IPS DF 6.9 (cell line): ENCODE data around the gene SLC39A1.

Experiments
- DNase-seq: peaks from one replicate; pipeline ENCODE4 v3.0.0-alpha.2; 2013; ENCODE audit warnings: low read depth, low spot score
- H3K27ac ChIP-seq: one replicate; pipeline ENCODE4 v1.5.1; 2013; ENCODE audit warnings: low read length, control low read depth
- H3K27me3 ChIP-seq: 2 replicates; pipeline ENCODE4 v1.6.1; 2013; ENCODE audit warnings: mild to moderate bottlenecking, low read length; ENCODE audit not compliant: control insufficient read depth, insufficient read depth
- H3K36me3 ChIP-seq: 2 replicates; pipeline ENCODE4 v1.6.1; 2013; ENCODE audit warnings: low read length; ENCODE audit not compliant: control insufficient read depth, insufficient read depth
- H3K4me1 ChIP-seq: 2 replicates; pipeline ENCODE4 v1.6.1; 2013; ENCODE audit warnings: low read length; ENCODE audit not compliant: control insufficient read depth, insufficient read depth
- H3K4me3 ChIP-seq: 2 replicates; pipeline ENCODE4 v1.5.1; 2013; ENCODE audit warnings: mild to moderate bottlenecking, low read length
- H3K9me3 ChIP-seq: 2 replicates; pipeline ENCODE4 v1.6.1; 2013; ENCODE audit warnings: low read length, inconsistent platforms; ENCODE audit not compliant: control insufficient read depth, insufficient read depth
- WGBS: extraction: QIAGEN DNeasy Blood & Tissue Kit; methylation state at CpG from one replicate; pipeline ENCODE4 v1.1.7; 2013; ENCODE audit warnings: mixed read lengths, missing lambda C conversion rate; ENCODE audit not compliant: insufficient read length, insufficient coverage; 5-methylcytosine and 5-hydroxymethylcytosine counted together

SLC39A1 gene

DNA sequence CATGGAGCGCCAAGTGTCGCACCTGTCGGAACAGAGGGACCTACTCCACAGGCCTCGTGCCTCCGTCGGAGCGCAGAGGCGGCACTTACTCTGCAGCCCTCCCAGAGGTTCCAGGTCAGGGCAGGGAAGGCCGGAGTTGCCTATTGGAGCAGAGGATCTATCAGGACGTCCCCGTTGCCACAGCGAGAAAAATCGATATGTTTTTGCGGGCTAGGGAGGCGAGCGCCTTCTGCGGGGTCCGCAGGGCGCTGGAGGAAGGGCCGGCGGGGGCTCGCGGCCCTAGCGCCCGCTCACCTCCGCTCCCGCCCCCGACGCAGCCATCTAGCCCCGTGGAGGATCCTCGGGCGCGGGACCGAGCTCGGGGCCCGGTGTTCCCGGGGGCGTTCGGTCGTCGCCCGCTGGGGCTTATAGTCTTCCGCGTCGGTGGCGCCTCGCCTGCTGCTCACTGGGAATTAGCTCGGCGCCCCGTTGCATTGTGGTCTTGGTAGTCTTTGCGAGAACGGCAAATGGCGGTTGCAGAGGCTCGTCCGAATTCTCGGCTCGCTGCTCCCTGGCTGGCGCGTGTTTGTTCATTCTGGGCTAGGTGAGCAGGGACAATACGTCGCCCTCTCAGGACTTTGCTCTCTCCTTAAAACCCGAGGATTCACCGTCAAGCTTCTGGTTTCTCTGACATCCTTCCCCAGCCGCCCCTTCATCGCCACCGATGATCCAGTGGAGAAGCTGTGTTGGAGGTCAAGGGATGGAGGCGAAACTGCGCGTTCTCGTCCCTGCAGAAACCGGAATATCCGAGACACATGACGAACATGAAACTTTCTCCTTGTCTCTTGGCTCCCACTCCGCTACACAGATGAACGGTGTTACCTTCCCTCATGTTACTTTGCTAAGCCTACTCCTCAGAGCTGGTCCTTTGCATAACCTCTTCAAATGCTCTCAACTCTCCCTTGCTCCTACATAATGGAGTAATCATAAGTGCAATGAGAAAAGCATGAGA lies 14.2 kb upstream of the SLC39A1 start, which contains the start of gene JTB:
Gene JTB (minus strand): TSS at position 425 of the 991 bp plus-strand sequence. CDS start 422 bp downstream, at position 3.
- Histone ChIP-seq H3K4me1 (no peaks in the 10 kb centered on the region), H3K27ac (no peak within 1 kb of the TSS), H3K36me3 (peaks cover 17% of the 10 kb centered on the region; the same call in 1 of the 2 replicates), H3K9me3 (no peaks in the 10 kb centered on the region), H3K4me3 (peak within 1 kb of the TSS; percentile 98), H3K27me3 (no peaks in the 10 kb centered on the region)
- no CpG with 5 or more reads among the region's 75 CpGs for WGBS
- DNase-seq: no peak

- no peak for DNase-seq
- Histone ChIP-seq H3K36me3 (peaks cover 10% of the 10 kb centered on the region; the same call in 1 of the 2 replicates), H3K9me3 (no peaks in the 10 kb centered on the region), H3K27ac (no peak overlapping the region), H3K27me3 (no peaks in the 10 kb centered on the region), H3K4me1 (no peaks in the 10 kb centered on the region), H3K4me3 (peak overlapping the region; percentile 98)
- no CpG with 5 or more reads among the region's 16 CpGs for WGBS
These were observed 13.5 kb upstream of the SLC39A1 start for GRCh38 chr1:153976819-153977249.

- peaks cover 10% of the 10 kb centered on the region; the same call in 1 of the 2 replicates for H3K36me3 ChIP-seq
- H3K4me3 ChIP-seq: no peak overlapping the region
- no peak for DNase-seq
- no peaks in the 10 kb centered on the region for H3K27me3 ChIP-seq
- 100% methylated on average over 2 of the region's 7 CpGs for WGBS
- H3K9me3 ChIP-seq: no peaks in the 10 kb centered on the region
- no peak overlapping the region for H3K27ac ChIP-seq
- no peaks in the 10 kb centered on the region for H3K4me1 ChIP-seq
These were observed 10.2 kb upstream of the SLC39A1 start for GRCh38 chr1:153973525-153973924.

- H3K27me3 ChIP-seq: no peaks in the 10 kb centered on the region
- H3K27ac ChIP-seq: no peak overlapping the region
- no peak overlapping the region for H3K4me3 ChIP-seq
- peaks cover 10% of the 10 kb centered on the region; the same call in 1 of the 2 replicates for H3K36me3 ChIP-seq
- no peaks in the 10 kb centered on the region for H3K9me3 ChIP-seq
- no peaks in the 10 kb centered on the region for H3K4me1 ChIP-seq
- WGBS: no CpG with 5 or more reads among the region's 3 CpGs
- DNase-seq: no peak
These were observed 9.7 kb upstream of the SLC39A1 start for GRCh38 chr1:153973071-153973470.

GRCh38 chr1:153970346-153970745 lies 7.0 kb upstream of the SLC39A1 start:
- no CpG with 5 or more reads among the region's 2 CpGs for WGBS
- Histone ChIP-seq H3K4me1 (no peaks in the 10 kb centered on the region), H3K4me3 (no peak overlapping the region), H3K36me3 (peaks cover 7% of the 10 kb centered on the region; the same call in 1 of the 2 replicates), H3K27me3 (no peaks in the 10 kb centered on the region), H3K9me3 (no peaks in the 10 kb centered on the region), H3K27ac (no peak overlapping the region)
- no peak for DNase-seq

DNA sequence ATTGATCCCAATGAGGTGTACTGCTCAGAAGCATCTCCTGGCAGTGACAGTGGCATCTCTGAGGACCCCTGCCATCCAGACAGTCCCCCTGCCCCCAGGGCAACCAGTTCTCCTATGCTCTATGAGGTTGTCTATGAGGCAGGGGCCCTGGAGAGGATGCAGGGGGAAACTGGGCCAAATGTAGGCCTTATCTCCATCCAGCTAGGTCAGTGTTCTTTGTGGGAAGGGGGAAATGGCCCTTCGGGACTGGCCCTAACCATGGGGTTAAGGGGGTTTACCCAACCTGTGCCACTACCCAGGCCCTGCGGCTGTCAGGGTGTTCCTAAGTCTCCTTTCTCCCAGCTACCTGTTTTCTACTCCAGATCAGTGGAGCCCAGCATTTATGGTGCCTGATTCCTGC lies 5.6 kb upstream of the SLC39A1 start:
- H3K27me3 ChIP-seq: no peaks in the 10 kb centered on the region
- H3K4me3 ChIP-seq: no peak overlapping the region
- DNase-seq: no peak
- WGBS: no CpG with 5 or more reads among the region's 2 CpGs
- no peak overlapping the region for H3K27ac ChIP-seq
- peaks cover 3% of the 10 kb centered on the region; the same call in 1 of the 2 replicates for H3K36me3 ChIP-seq
- no peaks in the 10 kb centered on the region for H3K4me1 ChIP-seq
- no peaks in the 10 kb centered on the region for H3K9me3 ChIP-seq

DNA sequence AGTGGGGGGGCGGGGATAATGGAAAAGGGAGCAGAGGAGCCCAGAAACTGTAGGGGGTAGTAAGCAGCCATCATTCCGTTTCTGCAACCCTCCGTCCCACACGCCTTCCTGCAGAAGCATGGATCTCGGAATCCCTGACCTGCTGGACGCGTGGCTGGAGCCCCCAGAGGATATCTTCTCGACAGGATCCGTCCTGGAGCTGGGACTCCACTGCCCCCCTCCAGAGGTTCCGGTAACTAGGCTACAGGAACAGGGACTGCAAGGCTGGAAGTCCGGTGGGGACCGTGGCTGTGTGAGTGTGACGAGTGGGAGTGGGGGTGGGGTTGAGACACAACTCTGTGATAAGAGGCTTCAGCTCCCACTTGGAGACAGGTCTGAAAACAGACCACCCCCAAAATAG lies 5.1 kb upstream of the SLC39A1 start:
- Histone ChIP-seq H3K36me3 (no peaks in the 10 kb centered on the region; the same call in 1 of the 2 replicates), H3K9me3 (no peaks in the 10 kb centered on the region), H3K27ac (no peak overlapping the region), H3K4me3 (peak overlapping the region; percentile 5; the same call in 1 of the 2 replicates), H3K27me3 (no peaks in the 10 kb centered on the region), H3K4me1 (no peaks in the 10 kb centered on the region)
- WGBS: no CpG with 5 or more reads among the region's 13 CpGs
- DNase-seq: no peak

DNA sequence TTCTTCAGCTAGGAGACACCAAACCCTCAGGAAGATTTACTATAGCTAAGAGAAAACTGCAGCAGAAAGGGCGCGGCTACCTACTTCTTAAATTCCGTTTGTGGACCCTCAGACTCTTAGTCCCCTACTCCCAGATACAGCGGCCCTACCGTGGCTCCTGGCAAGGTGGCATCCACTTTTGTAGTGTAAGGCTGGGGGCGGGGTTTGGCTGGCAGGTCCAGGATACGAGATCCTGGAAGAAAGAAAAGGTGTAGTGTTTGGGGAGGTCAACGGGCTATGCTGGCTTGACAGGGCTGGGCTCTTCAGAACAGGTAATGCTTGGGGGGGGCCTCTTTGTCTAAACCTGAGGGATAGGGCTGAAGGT lies 4.6 kb upstream of the SLC39A1 start:
- Histone ChIP-seq H3K27ac (no peak overlapping the region), H3K36me3 (no peaks in the 10 kb centered on the region), H3K27me3 (no peaks in the 10 kb centered on the region), H3K4me1 (no peaks in the 10 kb centered on the region), H3K9me3 (no peaks in the 10 kb centered on the region), H3K4me3 (peak overlapping the region; percentile 19; the same call in 1 of the 2 replicates)
- DNase-seq: no peak
- no CpG with 5 or more reads among the region's 8 CpGs for WGBS

DNA sequence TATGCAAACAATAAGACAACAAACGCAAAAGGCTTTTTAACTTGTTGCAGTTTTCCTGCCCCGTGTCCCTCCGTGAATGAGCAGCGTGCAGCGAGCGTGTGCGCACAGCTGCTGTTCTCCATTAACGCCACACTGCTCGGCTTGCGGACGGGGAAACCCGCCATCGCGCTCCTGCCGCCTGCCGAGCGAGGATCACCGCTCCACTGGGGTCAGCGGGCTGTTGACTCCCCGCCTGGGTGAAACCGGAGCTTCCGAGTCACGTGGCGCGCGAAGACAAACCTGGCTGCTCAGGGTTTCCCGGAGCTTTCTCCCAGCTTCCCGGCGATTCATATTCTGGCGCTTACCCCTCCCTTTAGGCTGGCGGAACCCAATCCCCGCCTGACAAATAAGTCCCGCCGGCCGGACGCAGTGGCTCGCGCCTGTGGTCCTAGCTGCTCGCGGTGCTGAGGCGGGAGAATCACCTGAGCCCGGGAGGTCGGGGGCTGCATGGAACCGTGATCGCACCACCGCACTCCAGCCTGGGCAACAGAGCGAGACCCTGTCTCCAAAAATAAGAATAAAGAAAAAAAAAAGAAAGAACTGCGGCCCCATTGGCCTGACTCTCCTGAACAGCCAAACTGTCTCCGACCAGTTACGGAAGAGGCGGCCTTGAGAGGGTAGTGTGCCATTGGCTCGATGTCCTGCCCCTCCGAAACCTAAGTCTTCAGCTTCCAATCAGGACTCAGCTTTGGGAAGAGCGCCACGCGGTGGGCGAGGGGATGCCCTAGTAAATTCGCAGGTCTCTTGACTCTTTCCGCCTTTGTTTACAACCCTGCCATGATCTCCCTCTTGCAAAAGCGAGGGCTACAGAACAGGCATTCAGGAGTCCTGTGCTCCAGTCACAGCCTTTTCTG lies 4.0 kb upstream of the SLC39A1 start, which contains the start of gene CREB3L4:
Gene CREB3L4 (plus strand): TSS at position 796 of the 893 bp plus-strand sequence. CDS start 624 bp downstream, outside the sequence.
- H3K9me3 ChIP-seq: no peaks in the 10 kb centered on the region
- peak; percentile 97 for DNase-seq
- H3K36me3 ChIP-seq: no peaks in the 10 kb centered on the region
- no peaks in the 10 kb centered on the region for H3K4me1 ChIP-seq
- H3K27me3 ChIP-seq: no peaks in the 10 kb centered on the region
- WGBS: no CpG with 5 or more reads among the region's 60 CpGs
- peak within 1 kb of the TSS; percentile 42; the same call in 1 of the 2 replicates for H3K4me3 ChIP-seq
- peak within 1 kb of the TSS; percentile 13 for H3K27ac ChIP-seq

GRCh38 chr1:153963850-153964331 lies 554 bp upstream of the SLC39A1 start:
- DNase-seq: no peak

More at GRCh38 chr1:153963850-153964331, 554 bp upstream of the SLC39A1 start:
- Histone ChIP-seq H3K27me3 (no peaks in the 10 kb centered on the region), H3K9me3 (no peaks in the 10 kb centered on the region), H3K4me1 (no peaks in the 10 kb centered on the region; the same call in 1 of the 2 replicates), H3K27ac (peak overlapping the region; percentile 36), H3K4me3 (peak overlapping the region; percentile 87; the same call in 1 of the 2 replicates), H3K36me3 (peaks cover 13% of the 10 kb centered on the region)
- no CpG with 5 or more reads among the region's 22 CpGs for WGBS
